IPS-18c (cell line): ENCODE data around the gene SBK3.
"Not testable (repeated sequence)": the region's sequence is repeated elsewhere in the genome, so short reads cannot be mapped to it uniquely, and the experiment has no call there.

Experiments used
- H3K4me3 ChIP-seq: 2 replicates; pipeline ENCODE4 v1.7.0; 2013; ENCODE audit warnings: low read depth, mild to moderate bottlenecking, low read length, moderate library complexity; ENCODE audit not compliant: insufficient read depth
- H3K9me3 ChIP-seq: one replicate; pipeline ENCODE4 v1.6.1; 2013; ENCODE audit warnings: mild to moderate bottlenecking, low read length, moderate library complexity; ENCODE audit not compliant: control insufficient read depth, insufficient read depth

The SBK3 gene

GRCh38 chr19:55578761-55579747, 33.7 kb upstream of the SBK3 start:
- H3K9me3 ChIP-seq: no peaks in the 10 kb centered on the region
- H3K4me3 ChIP-seq: peak overlapping the region; percentile 75; the same call in 1 of the 2 replicates

GRCh38 chr19:55578031-55578760, 32.9 kb upstream of the SBK3 start:
- Histone ChIP-seq H3K9me3 (no peaks in the 10 kb centered on the region), H3K4me3 (no peak overlapping the region)

- H3K9me3 ChIP-seq: no peaks in the 10 kb centered on the region
- no peak overlapping the region for H3K4me3 ChIP-seq
These were observed 31.4 kb upstream of the SBK3 start for GRCh38 chr19:55576746-55577145.

- H3K9me3 ChIP-seq, H3K4me3 ChIP-seq: not testable (repeated sequence)
These were observed 28.6 kb upstream of the SBK3 start for GRCh38 chr19:55573929-55574328.

GRCh38 chr19:55569477-55569876, 24.1 kb upstream of the SBK3 start:
- H3K4me3 ChIP-seq, H3K9me3 ChIP-seq: not testable (repeated sequence)

GRCh38 chr19:55567708-55568328, 22.5 kb upstream of the SBK3 start:
- no peak overlapping the region for H3K4me3 ChIP-seq
- H3K9me3 ChIP-seq: no peaks in the 10 kb centered on the region

GRCh38 chr19:55566823-55567222, 21.5 kb upstream of the SBK3 start:
- H3K4me3 ChIP-seq: no peak overlapping the region; the same call in 1 of the 2 replicates
- H3K9me3 ChIP-seq: no peaks in the 10 kb centered on the region

GRCh38 chr19:55563261-55563690, 17.9 kb upstream of the SBK3 start:
- no peak overlapping the region for H3K4me3 ChIP-seq
- no peaks in the 10 kb centered on the region for H3K9me3 ChIP-seq

- no peaks in the 10 kb centered on the region for H3K9me3 ChIP-seq
- no peak overlapping the region for H3K4me3 ChIP-seq
These were observed 14.3 kb upstream of the SBK3 start for GRCh38 chr19:55559684-55560083.

- H3K9me3 ChIP-seq: no peaks in the 10 kb centered on the region
- no peak overlapping the region; the same call in 1 of the 2 replicates for H3K4me3 ChIP-seq
These were observed 9.4 kb upstream of the SBK3 start for GRCh38 chr19:55554741-55555152.

GRCh38 chr19:55554302-55554701, 9.0 kb upstream of the SBK3 start:
- no peak overlapping the region; the same call in 1 of the 2 replicates for H3K4me3 ChIP-seq
- H3K9me3 ChIP-seq: no peaks in the 10 kb centered on the region

- no peak overlapping the region for H3K4me3 ChIP-seq
- H3K9me3 ChIP-seq: no peaks in the 10 kb centered on the region
These were observed 8.2 kb upstream of the SBK3 start for GRCh38 chr19:55553217-55554182.

GRCh38 chr19:55552620-55553019, 7.3 kb upstream of the SBK3 start:
- H3K9me3 ChIP-seq: no peaks in the 10 kb centered on the region
- H3K4me3 ChIP-seq: no peak overlapping the region

- Histone ChIP-seq H3K4me3 (no peak overlapping the region), H3K9me3 (no peaks in the 10 kb centered on the region)
These were observed 6.9 kb upstream of the SBK3 start for GRCh38 chr19:55552206-55552605.

- H3K9me3 ChIP-seq: no peaks in the 10 kb centered on the region
- H3K4me3 ChIP-seq: peak overlapping the region; percentile 50
These were observed 4.9 kb upstream of the SBK3 start for GRCh38 chr19:55550321-55550650.

GRCh38 chr19:55549500-55550320, 4.4 kb upstream of the SBK3 start:
- Histone ChIP-seq H3K9me3 (no peaks in the 10 kb centered on the region), H3K4me3 (peak overlapping the region; percentile 50)
